Left ventricle myocardium superior (tissue), 1 donor: Measurements from ENCODE around the gene RAPGEF2. TPM values are rescaled to one million over a fixed set of nuclear protein-coding genes. Genes with fewer than 3 reads are reported as not detected.

ENCODE experiments used
- ATAC-seq: fragments of 200-7000 bp; cut with Tn5 transposase; one replicate; pipeline ENCODE4 v1.9.1; 2020; ENCODE audit warnings: mild to moderate bottlenecking, moderate library complexity
- DNase-seq: peaks from one replicate; pipeline ENCODE4 v3.0.0-alpha.2; 2020
- intact Hi-C: fragments of 100-400 bp; cut with micrococcal nuclease; formaldehyde crosslinking; loops from one replicate; pipeline ENCODE4 v1.11.0; 2022
- total RNA-seq: library from RNA; stranded (reverse); fragmentation: NEBNext Ultra II Directional; extraction: Animal tissue kit (Norgen Biotek cat#: 25700); gene quantifications from one replicate; pipeline ENCODE4 v1.2.1, GENCODE V29; 2021
- donor health status: DM: no; HTN: yes; CAD: no; lungs with severe emphysema.

The RAPGEF2 gene
- total RNA-seq, 1 donor from 2014 or later: 42.2 TPM

- DNase-seq (no peak), ATAC-seq (peak; percentile 58)
- intact Hi-C loops: no loop called here
Observed at GRCh38 chr4:159252491-159252890, 149.6 kb downstream of the RAPGEF2 start.

- ATAC-seq (no peak), DNase-seq (no peak)
- intact Hi-C loops: no loop called here
Observed at GRCh38 chr4:159256037-159256436, 153.2 kb downstream of the RAPGEF2 start.

GRCh38 chr4:159258889-159259560 is 156.1 kb downstream of the RAPGEF2 start:
- ATAC-seq: no peak

DNA sequence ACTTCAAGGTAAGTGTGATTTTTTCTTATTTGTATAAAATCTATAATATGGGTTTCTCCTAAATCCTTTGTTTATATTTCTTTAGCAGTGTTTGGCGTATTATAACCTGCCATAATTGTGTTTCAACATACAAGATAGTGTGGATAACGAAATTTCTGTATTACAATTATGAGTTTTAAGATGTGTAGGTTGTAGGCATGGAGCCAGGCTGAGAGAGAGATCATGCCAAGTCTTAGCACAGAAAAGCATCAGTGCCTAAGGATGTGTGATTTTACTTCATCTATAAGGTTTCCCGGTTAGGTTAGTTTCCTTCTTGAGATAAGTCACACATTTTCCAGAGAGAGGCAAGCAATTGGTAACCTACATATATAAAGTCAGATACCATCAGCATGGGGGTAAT is 161.2 kb downstream of the RAPGEF2 start:
- intact Hi-C loops: no loop called here
- no peak for ATAC-seq
- DNase-seq: no peak

More at GRCh38 chr4:159258889-159259560, 156.1 kb downstream of the RAPGEF2 start:
- intact Hi-C loops: no loop called here
- DNase-seq: no peak

DNA sequence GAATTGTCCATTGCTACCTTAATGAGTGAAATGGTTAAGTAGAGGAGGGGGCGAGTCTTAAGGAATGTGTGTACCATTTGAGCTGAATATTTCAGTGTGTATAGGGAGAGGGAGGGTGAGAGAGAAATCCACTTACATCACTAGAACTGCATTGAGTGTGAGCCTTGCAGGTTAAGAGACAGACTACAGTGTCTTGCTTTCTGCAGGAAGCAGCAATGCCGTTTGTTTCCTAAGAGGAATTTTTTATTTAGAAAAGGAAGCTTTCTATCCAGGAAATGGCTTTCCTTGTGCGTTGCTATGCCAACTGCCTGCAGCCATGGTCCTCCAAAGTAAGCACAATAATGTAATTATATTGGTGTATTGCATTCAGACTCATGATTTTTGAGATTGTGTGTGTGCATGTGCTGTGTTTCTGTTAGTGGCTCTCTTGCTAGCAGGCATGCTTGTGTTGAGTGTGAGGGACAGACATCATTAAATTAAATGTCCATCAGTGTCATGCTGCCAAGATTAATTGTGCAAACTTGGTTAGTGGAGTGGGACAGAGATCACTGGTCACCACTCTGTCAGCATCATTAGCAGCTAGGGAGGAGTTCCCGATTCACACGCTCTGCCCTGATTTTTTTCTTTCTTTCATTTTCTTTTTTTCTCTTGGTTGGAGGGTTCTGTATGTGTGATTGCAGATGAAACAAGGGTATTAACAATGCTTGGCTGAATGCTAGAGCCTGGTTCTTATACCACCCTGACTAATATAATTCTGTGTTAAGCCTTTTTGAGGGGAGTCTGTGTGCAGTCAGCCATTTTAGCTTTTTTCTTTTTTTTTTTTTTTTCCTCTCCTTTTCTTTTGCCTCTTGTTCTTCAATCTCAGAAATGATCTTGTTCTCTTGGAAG is 164.3 kb downstream of the RAPGEF2 start:
- peak; percentile 57 for ATAC-seq
- intact Hi-C loops: no loop called here
- DNase-seq: no peak

GRCh38 chr4:159267869-159268285 is 165.0 kb downstream of the RAPGEF2 start:
- intact Hi-C loops: no loop called here
- DNase-seq (no peak), ATAC-seq (peak; percentile 40)

DNA sequence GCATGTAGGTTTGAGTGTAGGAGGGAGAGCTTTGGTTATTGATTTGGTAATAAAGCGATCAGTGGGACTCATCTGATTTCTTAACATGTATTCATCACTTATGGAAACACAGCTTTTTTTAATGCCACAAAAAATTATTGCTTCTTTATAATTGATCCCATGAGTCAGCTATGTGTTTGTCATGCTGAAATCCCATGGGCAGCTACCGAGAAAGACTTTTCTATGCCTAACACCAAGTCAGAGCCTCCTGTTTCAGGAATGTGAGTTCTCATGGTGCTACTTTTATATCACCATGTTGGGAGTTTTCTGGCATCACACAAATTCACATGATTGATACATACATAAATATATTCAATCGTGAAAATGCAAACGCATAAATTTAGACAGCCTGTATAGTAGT is 165.7 kb downstream of the RAPGEF2 start:
- ATAC-seq (no peak), DNase-seq (no peak)
- intact Hi-C loops: no loop called here

DNA sequence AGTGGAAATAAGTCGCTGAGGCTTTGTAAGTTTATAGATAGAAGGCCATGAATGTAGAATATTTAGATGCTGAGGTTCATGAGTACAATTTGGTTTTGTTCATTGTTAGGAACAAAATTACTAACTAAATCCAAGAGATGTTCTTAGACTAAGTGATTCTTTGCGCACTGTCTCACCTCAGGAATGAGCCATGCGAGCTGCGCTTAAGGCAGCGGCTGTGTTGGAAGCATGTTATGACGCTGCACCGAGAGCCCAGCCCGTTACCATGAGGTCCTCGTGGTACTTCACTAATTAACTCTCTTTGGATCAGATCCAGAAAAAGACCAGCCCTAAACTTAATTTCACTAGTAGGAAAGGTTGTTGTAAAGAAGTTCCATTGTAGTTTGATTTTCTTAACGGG is 166.2 kb downstream of the RAPGEF2 start:
- ATAC-seq: no peak
- intact Hi-C loops: no loop called here
- peak; percentile 26 for DNase-seq

DNA sequence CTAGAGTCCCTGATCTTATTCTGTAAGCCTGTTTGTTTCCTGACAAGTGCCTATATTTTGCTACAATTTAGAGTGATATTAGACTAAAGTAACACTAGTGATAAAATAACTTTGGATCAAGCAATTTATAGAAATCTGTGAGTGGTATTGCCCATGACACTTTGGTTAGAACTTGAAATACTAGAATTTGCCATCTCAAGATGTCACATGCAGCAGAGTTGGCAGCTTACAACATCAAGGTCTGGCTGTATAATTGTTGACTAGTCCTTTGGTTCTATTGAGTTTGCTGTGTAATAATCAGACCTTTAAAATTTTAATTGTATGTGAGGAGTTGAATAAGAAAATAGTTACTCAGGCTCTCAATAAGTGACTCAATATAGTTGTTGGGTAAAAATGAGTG is 167.1 kb downstream of the RAPGEF2 start:
- DNase-seq (no peak), ATAC-seq (no peak)
- intact Hi-C loops: loop anchor here (10.0 kb wide), 1 partner anchor 75 kb away; no protein-coding TSS in a partner anchor

GRCh38 chr4:159271856-159272255 is 169.0 kb downstream of the RAPGEF2 start:
- ATAC-seq: peak; percentile 7
- intact Hi-C loops: loop anchor here (10.0 kb wide), 1 partner anchor 73 kb away; no protein-coding TSS in a partner anchor
- no peak for DNase-seq

DNA sequence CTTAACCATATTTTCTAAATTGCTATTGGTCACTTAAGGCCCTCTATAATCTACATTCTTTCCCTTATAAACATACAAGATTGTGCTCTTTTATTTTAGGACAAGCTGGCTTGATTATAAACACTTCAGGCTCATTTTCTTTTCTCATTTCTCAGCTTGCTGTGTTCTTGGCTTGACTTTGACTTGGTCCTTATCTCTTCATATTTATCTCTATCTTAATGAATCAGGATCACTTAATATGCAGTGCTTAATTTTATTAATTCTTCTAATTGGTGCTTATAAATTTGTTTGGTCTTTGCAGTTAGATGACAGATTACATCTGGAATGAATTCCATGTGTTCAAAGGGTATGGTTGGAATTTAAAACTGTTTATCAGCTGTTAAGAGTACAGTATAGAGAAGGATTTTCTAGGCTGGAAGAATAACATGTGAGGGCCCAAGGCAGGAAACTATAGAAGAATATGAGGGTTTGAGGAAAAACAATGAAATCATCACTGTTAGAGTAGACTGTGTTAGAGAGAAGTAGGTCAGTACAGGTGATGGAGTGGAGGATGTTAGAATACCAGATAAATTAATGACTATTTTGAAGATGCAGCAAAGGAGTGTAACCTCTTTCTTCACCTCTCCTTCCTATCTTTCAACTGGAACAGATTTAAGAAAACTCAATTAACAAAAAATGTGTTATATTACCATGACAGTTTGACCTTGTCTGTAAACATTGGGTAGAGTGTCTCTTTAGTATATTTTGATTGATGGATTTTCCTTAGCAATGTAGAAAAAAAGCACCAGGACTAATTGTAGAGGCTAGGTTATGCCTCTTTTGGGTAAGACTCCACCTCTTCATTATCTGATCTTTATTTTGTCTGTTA is 169.6 kb downstream of the RAPGEF2 start:
- intact Hi-C loops: loop anchor here (10.0 kb wide), 1 partner anchor 72 kb away; no protein-coding TSS in a partner anchor
- DNase-seq (no peak), ATAC-seq (peak; percentile 6)

DNA sequence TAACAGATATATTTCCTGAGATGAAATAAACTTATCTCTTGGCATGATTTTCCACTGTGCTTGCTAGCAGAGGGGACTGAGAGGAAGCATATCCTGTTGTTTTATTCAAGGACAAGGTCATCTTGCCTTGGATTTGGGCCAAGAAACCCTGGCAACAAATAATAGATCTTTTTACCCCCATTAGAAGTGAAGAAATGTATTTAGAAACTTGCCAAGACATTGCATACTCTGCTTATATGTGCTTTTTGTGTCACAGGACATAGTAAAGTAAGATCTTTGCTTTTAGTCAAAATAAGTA is 170.2 kb downstream of the RAPGEF2 start:
- peak; percentile 65 for ATAC-seq
- intact Hi-C loops: loop anchor here (10.0 kb wide), 1 partner anchor 72 kb away; no protein-coding TSS in a partner anchor
- DNase-seq: no peak

DNA sequence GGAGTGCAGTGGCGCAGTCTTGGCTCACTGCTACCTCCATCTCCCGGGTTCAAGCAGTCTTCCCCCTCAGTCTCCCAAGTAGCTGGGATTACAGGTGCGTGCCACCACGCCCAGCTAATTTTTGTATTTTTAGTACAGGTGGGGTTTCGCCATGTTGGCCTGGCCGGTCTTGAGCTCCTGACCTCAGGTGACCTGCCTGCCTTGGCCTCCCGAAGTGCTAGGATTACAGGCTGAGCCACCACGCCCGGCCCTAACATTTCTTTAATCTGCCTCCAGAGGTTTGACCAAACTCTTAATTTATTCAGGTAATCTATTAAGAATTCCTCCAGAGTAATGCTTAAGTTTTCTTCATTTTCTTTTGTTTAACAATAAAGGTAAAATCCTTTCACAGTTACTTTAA is 171.0 kb downstream of the RAPGEF2 start:
- DNase-seq (no peak), ATAC-seq (peak; percentile 8)
- intact Hi-C loops: loop anchor here (10.0 kb wide), 1 partner anchor 71 kb away; no protein-coding TSS in a partner anchor

DNA sequence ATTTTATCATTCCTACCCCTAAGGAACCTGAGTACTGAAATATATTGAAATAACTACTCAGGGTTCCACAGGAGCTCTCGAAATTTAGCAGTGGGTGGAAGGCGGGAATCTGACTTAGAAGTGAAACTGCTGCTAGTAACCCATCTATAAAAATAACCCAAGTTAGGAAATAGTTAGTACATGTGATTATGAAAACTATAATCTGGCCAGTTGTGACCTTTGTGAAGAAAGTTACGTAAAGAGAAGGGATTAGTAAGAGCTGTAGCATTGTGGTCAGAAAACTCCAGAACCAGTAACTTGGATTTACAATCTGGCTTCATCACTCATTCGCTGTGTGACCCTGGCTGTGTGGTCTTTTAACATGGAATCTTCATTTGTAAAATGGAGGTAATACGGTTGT is 175.5 kb downstream of the RAPGEF2 start:
- ATAC-seq (peak; percentile 9), DNase-seq (no peak)
- intact Hi-C loops: loop anchor here (10.0 kb wide), 1 partner anchor 66 kb away; no protein-coding TSS in a partner anchor

DNA sequence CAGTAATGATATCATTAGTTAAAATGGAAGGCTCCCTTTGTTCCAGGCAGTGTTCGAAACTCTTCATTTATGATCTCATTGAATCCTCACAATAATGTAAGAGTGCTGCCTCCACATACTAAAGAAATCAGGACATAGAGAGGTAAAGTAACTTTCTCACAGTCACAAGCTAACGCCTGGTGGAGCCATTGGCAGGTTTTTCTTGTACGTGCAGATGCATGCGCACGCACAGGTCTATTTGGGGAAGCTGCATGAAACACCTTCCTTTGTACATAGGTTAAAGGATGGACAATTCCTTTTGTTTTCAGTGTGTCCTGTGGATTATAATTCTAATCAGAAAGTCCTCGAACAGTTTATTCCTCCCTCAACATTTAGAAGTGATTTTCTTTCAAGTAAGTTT is 176.2 kb downstream of the RAPGEF2 start:
- ATAC-seq (peak; percentile 82), DNase-seq (no peak)
- intact Hi-C loops: loop anchor here (10.0 kb wide), 1 partner anchor 66 kb away; no protein-coding TSS in a partner anchor

DNA sequence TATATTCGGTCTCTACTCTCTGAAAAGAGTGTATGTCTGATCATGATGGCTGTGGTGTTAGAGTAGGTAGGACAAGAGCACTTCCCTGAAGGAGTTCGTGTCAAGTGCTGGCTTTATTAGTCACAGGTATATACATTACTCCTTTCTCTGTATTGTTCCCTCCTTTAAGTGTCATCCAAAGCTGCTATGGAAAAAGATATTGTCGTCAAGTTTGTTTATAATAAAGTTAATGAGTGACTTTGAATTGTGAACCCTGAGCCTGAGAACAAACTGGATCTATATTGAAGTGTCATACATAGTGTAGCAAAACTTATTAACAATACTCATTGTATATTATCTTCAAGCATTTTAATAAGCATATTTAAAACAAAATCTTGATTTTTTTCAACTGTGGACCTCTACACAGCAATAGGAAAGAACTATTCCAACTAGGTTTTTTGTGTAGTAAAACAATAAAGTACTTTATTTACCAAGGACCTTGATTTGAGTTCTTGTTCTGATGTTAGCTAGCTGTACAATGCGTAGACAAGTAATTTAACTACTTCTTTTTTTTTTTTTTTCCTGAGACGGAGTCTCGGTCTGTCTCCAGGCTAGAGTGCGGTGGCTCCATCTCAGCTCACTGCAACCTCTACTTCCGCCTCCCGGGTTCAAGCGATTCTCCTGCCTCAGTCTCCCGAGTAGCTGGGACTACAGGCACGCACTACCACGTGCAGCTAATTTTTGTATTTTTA is 177.7 kb downstream of the RAPGEF2 start:
- DNase-seq (no peak), ATAC-seq (peak; percentile 36)
- intact Hi-C loops: no loop called here

DNA sequence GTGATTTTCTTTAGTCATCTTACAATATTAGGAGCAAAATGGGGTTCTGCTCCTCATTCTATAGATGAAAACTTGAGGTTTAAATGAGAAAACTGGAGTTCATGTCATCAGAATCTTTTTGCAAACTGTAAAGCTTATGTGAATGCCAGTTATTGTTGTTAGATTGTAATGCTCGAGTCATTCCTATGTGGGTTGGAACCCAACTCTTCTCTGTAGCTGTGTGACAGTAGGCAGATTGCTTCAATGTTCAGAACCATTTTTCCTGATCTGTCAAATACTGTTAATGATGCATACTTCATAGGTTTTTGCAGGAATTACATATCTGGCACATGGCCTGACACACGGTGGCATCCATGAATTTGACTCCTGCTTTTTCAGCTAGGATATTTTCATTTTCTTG is 178.9 kb downstream of the RAPGEF2 start:
- DNase-seq (no peak), ATAC-seq (no peak)
- intact Hi-C loops: no loop called here

- intact Hi-C loops: no loop called here
- no peak for DNase-seq
- ATAC-seq: no peak
Observed at GRCh38 chr4:159282329-159282728, 179.4 kb downstream of the RAPGEF2 start.

DNA sequence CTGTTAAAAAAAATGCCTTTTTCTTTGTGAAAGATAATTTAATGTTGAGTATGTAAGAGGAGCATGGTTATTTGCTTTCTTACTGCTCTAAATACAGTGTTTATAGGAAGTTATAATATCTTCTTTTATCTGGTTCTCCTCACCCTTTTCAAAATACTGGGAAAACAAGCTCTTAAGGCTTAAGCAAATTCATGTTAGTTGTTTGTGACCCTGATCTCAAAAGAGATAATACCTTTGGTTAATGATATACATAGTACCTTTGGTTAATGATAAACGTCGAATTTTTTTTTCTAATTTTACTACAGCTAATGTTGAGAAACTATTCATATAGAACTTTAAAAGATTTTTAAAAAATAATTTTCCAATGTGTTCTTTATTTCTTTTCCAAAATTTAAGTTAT is 180.1 kb downstream of the RAPGEF2 start:
- no peak for DNase-seq
- intact Hi-C loops: no loop called here
- ATAC-seq: no peak
